Thyroid gland (tissue), 4 donors: ENCODE measurements around the gene CHD8.

Experiments
- POLR2A ChIP-seq, 2 donors: fragments of 450-650 bp; IDR thresholded peaks; one replicate each; pipeline ENCODE4 v1.6.1; 2017; ENCODE audit warnings: antibody characterized with exemption in 2 of 2, mild to moderate bottlenecking in 2 of 2, moderate library complexity in 1 of 2
- TF ChIP-seq, protein P1 (sequence below), 6 experiments: fragments of 200-600 bp in 3 of 6; fragments of 450-650 bp in 3 of 6; sonication (generic) in 3 of 6; IDR thresholded peaks; one replicate each; pipeline ENCODE4 v1.5.1; 2016 to 2019; ENCODE audit warnings: antibody characterized with exemption in 6 of 6, mild to moderate bottlenecking in 2 of 6, inconsistent platforms in 1 of 6, moderate library complexity in 1 of 6

DNA sequence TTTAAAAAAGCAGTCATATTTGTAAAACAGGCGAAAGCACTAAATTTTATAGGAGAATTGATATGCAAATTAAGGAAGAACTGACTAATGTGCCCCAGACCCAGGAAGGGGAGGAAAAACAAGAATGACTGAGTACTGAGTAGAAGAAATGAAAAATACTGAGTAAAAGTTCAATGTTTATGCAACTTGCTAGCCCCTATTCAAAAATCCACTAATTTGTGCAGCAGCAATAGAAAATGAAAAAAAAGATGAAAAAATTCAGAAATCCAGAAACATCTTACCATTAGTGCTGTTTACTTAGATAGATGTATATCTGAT is 6.1 kb downstream of the CHD8 start:
- TF ChIP-seq, protein P1, sequence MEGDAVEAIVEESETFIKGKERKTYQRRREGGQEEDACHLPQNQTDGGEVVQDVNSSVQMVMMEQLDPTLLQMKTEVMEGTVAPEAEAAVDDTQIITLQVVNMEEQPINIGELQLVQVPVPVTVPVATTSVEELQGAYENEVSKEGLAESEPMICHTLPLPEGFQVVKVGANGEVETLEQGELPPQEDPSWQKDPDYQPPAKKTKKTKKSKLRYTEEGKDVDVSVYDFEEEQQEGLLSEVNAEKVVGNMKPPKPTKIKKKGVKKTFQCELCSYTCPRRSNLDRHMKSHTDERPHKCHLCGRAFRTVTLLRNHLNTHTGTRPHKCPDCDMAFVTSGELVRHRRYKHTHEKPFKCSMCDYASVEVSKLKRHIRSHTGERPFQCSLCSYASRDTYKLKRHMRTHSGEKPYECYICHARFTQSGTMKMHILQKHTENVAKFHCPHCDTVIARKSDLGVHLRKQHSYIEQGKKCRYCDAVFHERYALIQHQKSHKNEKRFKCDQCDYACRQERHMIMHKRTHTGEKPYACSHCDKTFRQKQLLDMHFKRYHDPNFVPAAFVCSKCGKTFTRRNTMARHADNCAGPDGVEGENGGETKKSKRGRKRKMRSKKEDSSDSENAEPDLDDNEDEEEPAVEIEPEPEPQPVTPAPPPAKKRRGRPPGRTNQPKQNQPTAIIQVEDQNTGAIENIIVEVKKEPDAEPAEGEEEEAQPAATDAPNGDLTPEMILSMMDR (IDR thresholded peaks at IDR 0.05): no peak
- TF ChIP-seq POLR2A (IDR thresholded peaks at IDR 0.05): no peak
